ENCODE measurements around the gene TBATA.

The TBATA gene

DNA sequence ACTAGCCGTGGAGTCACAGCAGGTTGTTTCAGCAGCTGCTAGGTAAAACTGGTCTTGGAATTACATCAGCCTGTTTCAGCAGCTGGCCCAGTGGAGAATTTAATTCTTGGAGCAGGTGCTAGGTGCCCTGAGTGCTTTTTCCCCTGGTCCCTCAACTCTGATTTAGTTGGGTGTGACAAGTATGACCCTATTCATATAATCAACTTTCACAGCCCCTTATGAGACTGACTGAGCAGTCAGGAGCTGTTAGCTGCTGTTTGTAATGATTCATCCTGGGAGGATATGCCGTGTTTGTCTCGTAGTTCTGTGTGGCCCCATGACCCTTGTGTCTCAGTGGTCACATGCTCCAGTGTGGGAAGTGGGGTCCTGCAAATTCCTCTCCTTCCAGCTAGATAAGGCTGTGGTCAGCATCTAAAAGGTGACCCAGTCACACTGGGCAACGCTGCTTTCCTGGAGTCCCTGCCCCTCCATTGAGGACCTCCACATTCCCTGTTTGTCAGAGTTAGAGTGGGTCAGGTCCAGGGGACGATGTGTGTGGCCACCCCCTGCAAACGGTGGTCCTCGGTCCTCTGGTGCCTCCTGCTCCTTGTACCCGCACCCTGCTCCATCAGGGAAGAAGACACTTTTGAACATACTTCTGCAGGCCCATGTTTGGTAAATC is 28.3 kb downstream of the TBATA start:
- POLR2A ChIA-PET: interaction anchor here (0.5 kb wide), 1 partner anchor 171 kb away, joined by 3 read pairs; no protein-coding TSS in a partner anchor
- DNase-seq: no peak
- no peaks in the 10 kb centered on the region for H3K9me3 ChIP-seq (ENCODE audit: control extremely low read depth in 1 of 5, control insufficient read depth in 4 of 5, insufficient read depth in 2 of 5, low read depth in 1 of 5, low read length in 4 of 5)
- peaks cover 0 to 8% (median 5%) of the 10 kb centered on the region in 4 experiments for H3K4me1 ChIP-seq (ENCODE audit: control extremely low read depth in 1 of 4, control insufficient read depth in 4 of 4, insufficient read depth in 4 of 4, low read length in 3 of 4)
- H3K36me3 ChIP-seq (ENCODE audit: control insufficient read depth in 4 of 4, insufficient read depth in 4 of 4, low read length in 3 of 4): no peaks in the 10 kb centered on the region
- H3K4me3 ChIP-seq (ENCODE audit: control insufficient read depth in 1 of 7, extremely low read depth in 1 of 7, insufficient read depth in 4 of 7, low read depth in 2 of 7, low read length in 6 of 7): no peak overlapping the region
- 95% methylated on average over 8 of the region's 8 CpGs for WGBS (ENCODE audit: insufficient coverage)
- CTCF ChIA-PET: interaction anchor here (1.1 to 8.3 kb wide), 6 partner anchors 17 to 216 kb away, joined by 3 to 93 read pairs (median 7); no protein-coding TSS in a partner anchor
- H3K27ac ChIP-seq (ENCODE audit: insufficient read depth in 1 of 2, low read depth in 1 of 2, low read length in 2 of 2, poor library complexity in 1 of 2, severe bottlenecking in 2 of 2): no peak overlapping the region
- H3K27me3 ChIP-seq (replicated peaks in 2 of 5; ENCODE audit: control insufficient read depth in 4 of 5, insufficient read depth in 5 of 5, low read length in 4 of 5): no peaks in the 10 kb centered on the region

DNA sequence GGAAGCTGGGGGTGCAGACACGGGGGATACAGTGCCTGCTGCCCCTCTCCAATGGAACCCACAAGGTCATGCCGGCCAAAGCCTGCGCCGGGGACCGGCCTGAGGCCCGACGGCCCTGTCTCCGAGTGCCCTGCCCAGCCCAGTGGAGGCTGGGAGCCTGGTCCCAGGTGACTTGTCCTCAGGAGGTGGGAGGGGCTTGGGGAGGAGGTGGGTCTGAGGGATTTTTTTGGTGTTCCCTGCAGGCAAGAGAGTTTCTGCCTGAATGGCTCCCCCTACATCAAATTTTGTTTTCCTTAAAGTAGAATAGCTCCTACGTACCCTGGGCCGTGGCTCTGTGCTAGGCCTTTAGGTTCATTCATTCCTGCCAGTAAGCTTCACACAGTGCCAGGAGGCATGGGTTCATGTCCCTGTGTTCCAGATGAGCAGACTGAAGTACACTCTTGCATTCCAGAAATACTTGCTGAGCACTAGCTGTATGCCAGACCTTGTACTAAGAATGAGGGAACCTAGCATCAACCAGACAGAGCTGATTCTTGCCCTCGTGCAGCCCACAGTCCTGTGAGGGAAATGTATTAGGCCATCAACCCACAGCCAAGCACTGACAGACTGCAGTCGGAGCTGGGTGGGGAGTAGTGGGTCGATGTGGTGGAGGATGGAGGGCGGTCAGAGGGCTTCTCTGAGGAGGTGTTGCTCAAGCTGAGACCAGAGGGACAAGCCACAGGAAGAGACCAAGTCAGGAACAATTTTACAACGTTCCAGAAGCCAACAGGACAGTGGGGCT is 31.1 kb downstream of the TBATA start:
- H3K27me3 ChIP-seq (replicated peaks in 2 of 5; ENCODE audit: control insufficient read depth in 4 of 5, insufficient read depth in 5 of 5, low read length in 4 of 5): no peaks in the 10 kb centered on the region
- H3K4me3 ChIP-seq (ENCODE audit: control insufficient read depth in 1 of 7, extremely low read depth in 1 of 7, insufficient read depth in 4 of 7, low read depth in 2 of 7, low read length in 6 of 7): no peak overlapping the region
- H3K36me3 ChIP-seq (ENCODE audit: control insufficient read depth in 4 of 4, insufficient read depth in 4 of 4, low read length in 3 of 4): no peaks in the 10 kb centered on the region
- no peaks in the 10 kb centered on the region for H3K9me3 ChIP-seq (ENCODE audit: control extremely low read depth in 1 of 5, control insufficient read depth in 4 of 5, insufficient read depth in 2 of 5, low read depth in 1 of 5, low read length in 4 of 5)
- WGBS (ENCODE audit: insufficient coverage): 88% methylated on average over 11 of the region's 15 CpGs
- DNase-seq: no peak
- CTCF ChIA-PET: interaction anchor here (1.2 to 4.7 kb wide), 6 partner anchors 9 to 206 kb away, joined by 3 to 31 read pairs (median 5); no protein-coding TSS in a partner anchor
- H3K27ac ChIP-seq (ENCODE audit: insufficient read depth in 1 of 2, low read depth in 1 of 2, low read length in 2 of 2, poor library complexity in 1 of 2, severe bottlenecking in 2 of 2): no peak overlapping the region
- POLR2A ChIA-PET: interaction anchor here (0.6 kb wide), 1 partner anchor 166 kb away, joined by 3 read pairs; no protein-coding TSS in a partner anchor
- H3K4me1 ChIP-seq (ENCODE audit: control extremely low read depth in 1 of 4, control insufficient read depth in 4 of 4, insufficient read depth in 4 of 4, low read length in 3 of 4): peaks cover 0 to 3% (median 1%) of the 10 kb centered on the region in 4 experiments

DNA sequence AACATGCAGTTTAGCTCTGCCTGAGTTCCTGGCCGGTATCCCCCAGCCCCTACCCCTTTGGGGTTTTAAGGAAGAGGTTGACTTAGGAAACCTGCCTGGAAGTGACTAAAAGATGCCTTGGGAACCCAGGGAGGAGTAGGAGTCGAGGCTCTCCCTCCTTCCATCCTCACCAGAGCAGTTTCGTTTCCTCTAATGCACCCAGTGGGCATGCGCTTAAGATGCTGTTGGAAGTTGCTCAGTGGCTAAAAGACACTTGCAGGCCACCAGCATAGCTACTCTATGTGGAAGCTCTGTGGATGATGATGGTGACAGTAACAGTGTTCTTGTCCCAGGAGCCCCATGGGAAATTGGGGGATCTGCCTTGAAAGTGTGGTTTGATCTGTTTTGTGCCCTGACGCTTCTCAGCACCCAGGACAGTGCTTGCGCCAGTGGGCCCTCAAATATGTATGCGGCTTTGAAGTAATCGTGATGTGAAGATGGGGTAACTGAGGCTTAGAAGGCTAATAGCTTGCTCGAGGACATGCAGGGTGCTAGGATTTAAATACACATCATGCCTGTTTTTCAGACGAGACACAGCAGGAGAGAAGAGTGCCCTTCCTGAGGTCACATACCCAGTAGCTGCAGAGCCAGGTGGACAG is 32.0 kb downstream of the TBATA start:
- WGBS (ENCODE audit: insufficient coverage): 100% methylated on average over 7 of the region's 10 CpGs
- H3K27me3 ChIP-seq (replicated peaks in 2 of 5; ENCODE audit: control insufficient read depth in 4 of 5, insufficient read depth in 5 of 5, low read length in 4 of 5): no peaks in the 10 kb centered on the region
- H3K4me3 ChIP-seq (ENCODE audit: control insufficient read depth in 1 of 7, extremely low read depth in 1 of 7, insufficient read depth in 4 of 7, low read depth in 2 of 7, low read length in 6 of 7): no peak overlapping the region
- ChIA-PET CTCF (interaction anchor here (1.2 to 4.7 kb wide), 6 partner anchors 8 to 205 kb away, joined by 3 to 31 read pairs (median 5); no protein-coding TSS in a partner anchor), POLR2A (interaction anchor here (0.6 kb wide), 1 partner anchor 134 kb away, joined by 4 read pairs; no protein-coding TSS in a partner anchor)
- no peak for DNase-seq
- H3K9me3 ChIP-seq (ENCODE audit: control extremely low read depth in 1 of 5, control insufficient read depth in 4 of 5, insufficient read depth in 2 of 5, low read depth in 1 of 5, low read length in 4 of 5): no peaks in the 10 kb centered on the region
- no peaks in the 10 kb centered on the region for H3K36me3 ChIP-seq (ENCODE audit: control insufficient read depth in 4 of 4, insufficient read depth in 4 of 4, low read length in 3 of 4)
- H3K27ac ChIP-seq (ENCODE audit: insufficient read depth in 1 of 2, low read depth in 1 of 2, low read length in 2 of 2, poor library complexity in 1 of 2, severe bottlenecking in 2 of 2): no peak overlapping the region
- no peaks in the 10 kb centered on the region for H3K4me1 ChIP-seq (ENCODE audit: control extremely low read depth in 1 of 4, control insufficient read depth in 4 of 4, insufficient read depth in 4 of 4, low read length in 3 of 4)

DNA sequence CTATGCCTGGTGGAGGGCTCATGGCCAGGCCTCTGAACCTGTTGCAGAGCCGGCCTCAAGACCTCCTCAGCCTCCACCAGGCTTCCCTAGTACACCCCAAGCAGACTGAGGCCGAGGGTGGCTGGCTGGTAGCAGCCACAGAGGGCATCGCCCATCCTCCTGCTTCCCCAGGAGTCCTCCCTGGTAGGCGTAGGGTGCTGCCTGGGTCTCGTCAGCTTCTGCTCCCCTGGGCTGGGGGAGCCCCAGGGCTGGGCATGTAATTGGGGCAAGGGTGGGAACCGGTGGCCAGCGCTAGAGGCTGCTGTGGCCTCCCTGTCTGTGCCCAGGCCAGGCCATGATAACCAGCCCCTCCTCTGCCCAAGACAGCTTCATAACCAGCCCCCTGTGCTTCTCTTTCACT is 32.6 kb downstream of the TBATA start:
- Histone ChIP-seq H3K27me3 (replicated peaks in 2 of 5; ENCODE audit: control insufficient read depth in 4 of 5, insufficient read depth in 5 of 5, low read length in 4 of 5) (no peaks in the 10 kb centered on the region), H3K4me1 (ENCODE audit: control extremely low read depth in 1 of 4, control insufficient read depth in 4 of 4, insufficient read depth in 4 of 4, low read length in 3 of 4) (no peaks in the 10 kb centered on the region), H3K27ac (ENCODE audit: insufficient read depth in 1 of 2, low read depth in 1 of 2, low read length in 2 of 2, poor library complexity in 1 of 2, severe bottlenecking in 2 of 2) (no peak overlapping the region), H3K36me3 (ENCODE audit: control insufficient read depth in 4 of 4, insufficient read depth in 4 of 4, low read length in 3 of 4) (no peaks in the 10 kb centered on the region), H3K4me3 (ENCODE audit: control insufficient read depth in 1 of 7, extremely low read depth in 1 of 7, insufficient read depth in 4 of 7, low read depth in 2 of 7, low read length in 6 of 7) (no peak overlapping the region), H3K9me3 (ENCODE audit: control extremely low read depth in 1 of 5, control insufficient read depth in 4 of 5, insufficient read depth in 2 of 5, low read depth in 1 of 5, low read length in 4 of 5) (no peaks in the 10 kb centered on the region)
- CTCF ChIA-PET: interaction anchor here (1.4 to 4.7 kb wide), 2 partner anchors 193 to 204 kb away, joined by 5 to 31 read pairs; no protein-coding TSS in a partner anchor
- POLR2A ChIA-PET: interaction anchor here (0.6 kb wide), 1 partner anchor 135 kb away, joined by 4 read pairs; no protein-coding TSS in a partner anchor
- no peak for DNase-seq
- 100% methylated on average over 5 of the region's 7 CpGs for whole genome bisulfite sequencing (ENCODE audit: insufficient coverage)

DNA sequence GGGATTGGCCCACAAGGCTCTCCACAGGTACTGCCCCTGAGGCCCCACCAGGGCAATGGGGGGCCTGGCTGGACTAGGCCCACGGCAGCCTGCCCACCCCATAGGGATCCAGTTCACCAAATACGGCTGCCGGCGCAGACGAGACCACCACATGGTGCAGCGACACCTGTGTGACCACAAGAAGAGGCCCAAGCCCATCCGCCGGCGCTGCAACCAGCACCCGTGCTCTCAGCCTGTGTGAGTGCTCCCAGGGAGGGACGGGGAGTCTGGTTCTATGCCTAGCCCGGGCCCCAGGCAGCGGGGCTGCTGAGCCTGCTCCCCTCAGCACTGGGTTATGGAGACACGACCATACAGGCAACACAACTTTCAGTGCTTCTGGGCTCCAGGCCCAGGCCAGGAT is 33.2 kb downstream of the TBATA start:
- H3K4me3 ChIP-seq (ENCODE audit: control insufficient read depth in 1 of 7, extremely low read depth in 1 of 7, insufficient read depth in 4 of 7, low read depth in 2 of 7, low read length in 6 of 7): no peak overlapping the region
- ChIA-PET CTCF (interaction anchor here (0.9 to 4.7 kb wide), 3 partner anchors 30 to 291 kb away, joined by 3 to 31 read pairs (median 3); no protein-coding TSS in a partner anchor), POLR2A (no interaction called here)
- H3K4me1 ChIP-seq (ENCODE audit: control extremely low read depth in 1 of 4, control insufficient read depth in 4 of 4, insufficient read depth in 4 of 4, low read length in 3 of 4): no peaks in the 10 kb centered on the region
- H3K9me3 ChIP-seq (ENCODE audit: control extremely low read depth in 1 of 5, control insufficient read depth in 4 of 5, insufficient read depth in 2 of 5, low read depth in 1 of 5, low read length in 4 of 5): no peaks in the 10 kb centered on the region
- H3K27ac ChIP-seq (ENCODE audit: insufficient read depth in 1 of 2, low read depth in 1 of 2, low read length in 2 of 2, poor library complexity in 1 of 2, severe bottlenecking in 2 of 2): no peak overlapping the region
- H3K27me3 ChIP-seq (replicated peaks in 2 of 5; ENCODE audit: control insufficient read depth in 4 of 5, insufficient read depth in 5 of 5, low read length in 4 of 5): no peaks in the 10 kb centered on the region
- no peak for DNase-seq
- 95% methylated on average over 14 of the region's 14 CpGs for WGBS (ENCODE audit: insufficient coverage)
- no peaks in the 10 kb centered on the region for H3K36me3 ChIP-seq (ENCODE audit: control insufficient read depth in 4 of 4, insufficient read depth in 4 of 4, low read length in 3 of 4)

DNA sequence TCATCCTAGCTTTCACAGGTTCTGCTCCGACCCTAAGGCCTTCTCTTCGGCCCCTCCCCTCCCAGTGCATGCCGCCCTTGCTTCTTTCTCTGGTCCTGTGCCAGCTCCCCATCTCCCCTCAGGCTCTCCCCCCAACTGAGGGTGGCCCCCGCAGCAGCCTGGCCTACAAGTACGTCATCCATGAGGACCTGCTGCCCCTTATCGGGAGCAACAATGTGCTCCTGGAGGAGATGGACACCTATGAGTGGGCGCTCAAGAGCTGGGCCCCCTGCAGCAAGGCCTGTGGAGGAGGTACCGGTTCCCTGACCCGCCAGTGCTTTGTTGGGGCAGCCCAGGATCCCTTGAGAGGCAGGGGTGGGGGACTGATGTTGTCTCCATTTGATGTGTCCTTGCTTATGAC is 33.8 kb downstream of the TBATA start:
- DNase-seq: no peak
- no peaks in the 10 kb centered on the region for H3K36me3 ChIP-seq (ENCODE audit: control insufficient read depth in 4 of 4, insufficient read depth in 4 of 4, low read length in 3 of 4)
- no peak overlapping the region for H3K27ac ChIP-seq (ENCODE audit: insufficient read depth in 1 of 2, low read depth in 1 of 2, low read length in 2 of 2, poor library complexity in 1 of 2, severe bottlenecking in 2 of 2)
- no peak overlapping the region for H3K4me3 ChIP-seq (ENCODE audit: control insufficient read depth in 1 of 7, extremely low read depth in 1 of 7, insufficient read depth in 4 of 7, low read depth in 2 of 7, low read length in 6 of 7)
- no peaks in the 10 kb centered on the region for H3K27me3 ChIP-seq (replicated peaks in 2 of 5; ENCODE audit: control insufficient read depth in 4 of 5, insufficient read depth in 5 of 5, low read length in 4 of 5)
- WGBS (ENCODE audit: insufficient coverage): 98% methylated on average over 8 of the region's 9 CpGs
- ChIA-PET CTCF (interaction anchor here (0.9 to 4.7 kb wide), 4 partner anchors 20 to 290 kb away, joined by 3 to 31 read pairs (median 3); no protein-coding TSS in a partner anchor), POLR2A (no interaction called here)
- H3K9me3 ChIP-seq (ENCODE audit: control extremely low read depth in 1 of 5, control insufficient read depth in 4 of 5, insufficient read depth in 2 of 5, low read depth in 1 of 5, low read length in 4 of 5): no peaks in the 10 kb centered on the region
- H3K4me1 ChIP-seq (ENCODE audit: control extremely low read depth in 1 of 4, control insufficient read depth in 4 of 4, insufficient read depth in 4 of 4, low read length in 3 of 4): no peaks in the 10 kb centered on the region
